ENCODE measurements around the gene PDE4B.

PDE4B gene

DNA sequence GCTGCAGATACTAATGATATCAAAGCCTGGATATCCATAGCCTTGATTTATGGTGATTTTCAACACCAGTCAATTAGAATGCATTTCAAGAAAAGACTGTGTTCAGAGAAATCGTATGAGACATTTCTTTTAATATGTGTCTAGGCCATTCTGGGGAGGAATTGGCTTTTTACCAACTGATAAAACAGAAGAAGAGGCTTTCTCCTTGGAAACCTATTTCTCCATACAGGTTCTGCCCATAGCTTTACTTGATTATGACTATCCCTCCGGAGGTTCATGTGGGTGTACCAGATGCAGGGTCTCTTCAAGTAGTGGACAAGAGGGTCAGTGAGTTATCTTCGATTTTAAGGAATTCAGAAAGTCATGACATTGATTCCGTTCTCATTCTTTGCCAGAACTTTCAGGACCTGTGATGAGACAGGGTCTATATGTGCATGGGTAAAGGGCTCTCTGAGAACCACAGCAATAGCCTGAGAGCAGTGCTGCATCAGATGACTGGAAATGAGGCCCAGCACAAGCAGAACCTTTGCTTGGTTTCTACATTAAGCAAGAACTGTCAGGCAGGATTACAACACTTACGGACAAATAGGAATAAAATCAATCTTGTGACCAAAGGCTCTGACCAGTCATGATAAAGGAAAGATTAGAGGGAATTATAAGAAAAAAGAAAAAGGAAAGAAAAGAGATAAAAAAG, 477.6 kb downstream of the PDE4B start:
- no peak for DNase-seq

DNA sequence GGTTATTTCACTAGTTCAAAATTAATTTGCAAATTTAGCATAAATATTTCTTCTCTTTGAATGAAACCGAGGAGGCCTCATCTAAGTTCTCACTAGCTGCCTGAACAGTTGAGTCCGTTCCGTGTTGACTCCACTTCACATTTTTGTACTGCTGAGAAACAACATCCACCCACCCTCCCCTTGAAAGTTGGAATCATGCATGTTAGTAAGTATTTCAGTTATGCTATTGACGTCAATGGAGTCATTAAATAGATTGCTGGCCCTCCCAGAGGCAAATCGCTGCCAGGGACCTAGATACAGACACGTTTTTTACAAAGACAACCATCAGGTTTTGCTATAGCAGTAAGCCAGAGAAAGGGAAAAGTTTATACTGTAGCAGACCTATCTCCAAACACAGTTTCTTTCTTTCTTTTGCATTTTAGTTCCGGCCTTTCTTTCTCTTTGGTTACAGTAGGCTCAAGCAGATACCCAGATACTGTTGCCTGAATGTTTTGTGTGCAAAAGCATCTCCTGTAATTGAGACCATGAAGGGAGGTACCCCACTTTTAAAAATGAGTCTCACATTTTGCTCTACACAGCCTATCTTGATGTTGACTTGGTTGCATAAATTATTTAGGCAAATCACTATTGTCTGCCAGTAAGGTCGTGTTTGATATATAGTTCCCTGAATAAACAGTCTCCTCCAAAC, 478.7 kb downstream of the PDE4B start:
- peak; percentile 95 for DNase-seq

DNA sequence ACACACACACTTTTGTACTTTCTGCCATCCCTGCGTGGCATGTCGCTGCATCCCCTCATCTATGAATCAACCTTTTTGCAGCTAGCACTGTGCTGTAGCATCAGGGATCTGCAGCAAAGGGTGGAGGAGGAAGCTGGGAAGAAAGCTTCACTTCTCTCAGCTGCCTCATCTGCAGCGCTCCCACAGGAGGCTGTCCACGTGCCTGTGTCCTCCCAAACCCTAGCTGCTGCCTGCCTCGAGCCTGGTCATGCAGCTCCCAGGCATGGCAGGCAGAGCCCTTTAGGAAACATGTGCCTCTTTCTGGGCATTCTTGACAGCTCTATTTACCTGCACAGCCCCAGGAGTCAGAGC, 479.2 kb downstream of the PDE4B start:
- DNase-seq = no peak

DNA sequence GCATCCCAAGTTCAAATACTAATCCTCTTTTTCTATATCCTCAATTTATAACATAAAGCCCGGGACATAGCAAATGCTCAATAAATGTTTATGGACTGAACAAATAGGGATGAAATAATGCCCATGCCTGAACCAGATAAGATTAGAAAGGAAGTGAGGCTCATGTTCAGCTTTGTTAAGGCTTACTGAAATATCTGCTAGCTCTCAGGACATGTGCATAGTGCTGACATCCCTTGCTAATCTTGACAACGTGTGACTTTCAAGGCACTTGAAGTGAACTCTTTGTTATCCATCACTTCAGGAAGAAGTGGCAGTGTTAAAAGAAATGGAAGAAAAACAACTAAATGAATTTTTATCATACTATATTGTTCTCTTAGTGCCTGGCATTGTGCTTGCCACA, 481.0 kb downstream of the PDE4B start:
- DNase-seq = no peak

DNA sequence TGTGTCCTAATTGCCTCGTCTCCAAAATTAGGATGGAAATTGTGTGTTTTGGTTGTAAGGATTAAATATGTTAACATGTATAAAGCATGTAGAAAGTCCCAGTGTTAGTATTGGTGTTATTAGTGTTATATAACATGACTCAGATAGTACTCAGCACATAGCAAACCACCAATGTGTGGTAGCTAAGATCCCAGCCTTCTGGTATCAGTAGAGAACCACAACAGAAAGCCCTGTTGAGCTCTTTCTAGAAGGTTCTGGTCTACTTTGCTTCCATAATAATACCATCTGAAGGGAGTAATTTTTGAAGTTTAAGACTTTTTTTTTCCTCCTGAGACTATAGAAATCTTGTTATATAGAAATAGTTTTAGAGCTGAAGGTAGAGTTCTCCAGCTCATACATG, 481.9 kb downstream of the PDE4B start:
- DNase-seq = no peak

DNA sequence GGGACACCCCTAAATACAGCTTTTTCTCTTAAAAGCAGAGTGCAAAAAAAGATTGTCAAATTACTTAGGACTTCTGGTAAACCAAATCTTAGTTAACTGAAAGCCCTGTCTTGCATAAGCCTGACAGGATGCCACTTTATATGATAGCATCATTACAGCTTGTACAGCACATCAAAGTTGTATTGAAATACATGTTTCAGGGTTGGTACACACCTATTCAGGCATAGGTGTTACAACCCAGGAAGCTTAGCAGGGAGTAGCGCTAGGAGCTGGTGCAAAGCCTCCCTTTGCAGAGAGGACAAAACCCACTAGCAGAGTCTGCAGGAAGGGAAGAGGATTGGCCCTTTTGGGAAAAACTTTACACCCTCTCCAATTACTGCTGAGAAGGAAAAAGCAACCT, 482.4 kb downstream of the PDE4B start:
- DNase-seq = no peak

DNA sequence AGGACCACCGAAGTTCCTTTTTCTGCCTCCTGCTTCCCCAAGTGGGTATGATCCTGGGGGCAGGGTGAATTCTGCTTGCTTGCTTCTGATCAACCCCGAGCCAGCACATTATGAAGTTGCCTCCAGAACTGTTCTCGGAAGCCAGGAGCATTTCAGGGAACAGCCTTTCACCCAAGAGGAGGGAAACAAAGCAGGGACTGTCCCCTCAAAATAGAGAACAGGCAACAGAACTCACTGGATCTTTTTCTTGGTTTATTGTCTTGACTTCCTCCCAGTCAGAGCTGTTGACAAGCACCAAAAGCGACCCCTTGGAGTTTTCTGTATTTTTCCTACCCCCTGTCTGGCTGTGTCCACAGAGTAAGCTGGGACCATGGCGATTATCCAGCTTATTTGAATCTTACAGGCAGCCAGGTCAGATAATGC, 482.9 kb downstream of the PDE4B start:
- no peak for DNase-seq

DNA sequence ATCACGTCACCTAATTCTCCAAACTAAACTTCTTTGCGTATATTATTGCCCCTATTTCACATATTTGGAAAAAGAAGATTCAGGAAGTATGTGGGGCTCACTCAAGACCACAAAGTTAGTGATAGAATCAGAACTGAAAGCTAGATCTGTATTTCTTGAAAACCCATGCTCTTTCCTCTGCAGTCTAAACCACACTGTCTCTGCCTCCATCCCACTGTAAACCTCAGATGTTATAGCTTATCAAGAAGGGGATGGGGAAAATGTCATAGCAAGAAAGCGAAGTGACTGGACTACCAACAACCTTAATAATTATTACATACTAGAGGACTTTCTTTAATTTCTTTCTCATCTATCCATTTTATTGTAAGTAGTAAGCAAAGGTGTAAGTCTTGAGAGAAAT, 483.5 kb downstream of the PDE4B start:
- DNase-seq = no peak

DNA sequence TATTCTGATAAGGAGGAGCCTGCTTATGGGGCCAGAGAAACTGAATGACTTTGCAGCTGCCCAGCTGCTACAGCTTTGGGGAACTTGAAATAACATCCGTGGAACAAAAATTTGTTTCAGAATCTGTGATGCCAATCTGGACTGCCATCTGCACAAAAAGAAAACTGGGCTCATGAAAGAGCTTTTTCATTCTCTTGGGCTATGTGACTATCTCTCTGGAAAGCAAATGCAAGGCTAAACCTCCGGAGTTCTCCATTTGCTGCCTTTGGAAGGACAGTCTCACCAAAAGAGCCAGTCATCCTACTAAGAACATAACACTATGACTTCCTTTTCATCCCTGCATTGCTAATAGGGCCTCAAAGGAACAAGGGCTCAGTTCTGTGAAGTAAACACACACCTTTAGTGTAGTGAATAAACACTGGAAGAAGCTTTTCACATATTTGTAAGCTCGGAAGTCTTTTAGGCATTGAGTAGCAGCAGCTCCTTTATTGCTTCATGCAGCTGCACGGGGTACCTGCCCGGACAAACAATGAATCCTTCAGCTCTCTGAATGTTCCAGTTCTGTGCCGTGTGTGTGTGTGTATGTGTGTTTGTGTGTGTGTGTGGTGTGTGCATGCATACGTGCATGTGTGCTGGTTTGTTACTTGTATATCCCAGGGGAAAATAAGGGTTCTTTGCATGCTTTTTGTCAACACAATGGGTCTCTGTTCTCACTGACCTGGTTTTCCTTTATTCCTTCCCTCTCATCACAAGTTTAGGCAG, 485.7 kb downstream of the PDE4B start:
- DNase-seq = no peak

DNA sequence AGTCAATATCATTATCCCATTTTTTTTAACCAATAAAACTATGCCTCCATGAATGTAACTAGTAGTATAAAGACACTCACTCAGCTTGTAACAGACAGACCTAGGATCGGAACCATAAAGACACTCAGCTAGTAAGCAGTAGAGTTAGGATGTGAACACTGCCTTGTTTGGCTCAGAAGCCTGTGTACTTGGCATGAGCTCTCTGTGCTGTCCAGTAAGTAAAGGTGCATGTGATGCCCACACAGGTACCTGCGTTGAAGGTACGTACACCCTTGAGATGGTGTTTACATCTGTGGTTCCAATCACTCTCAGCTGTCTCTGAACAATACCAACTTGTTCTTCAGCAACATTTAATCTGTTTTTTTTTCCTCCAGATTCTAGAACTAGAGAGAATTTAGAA, 489.1 kb downstream of the PDE4B start:
- no peak for DNase-seq

DNA sequence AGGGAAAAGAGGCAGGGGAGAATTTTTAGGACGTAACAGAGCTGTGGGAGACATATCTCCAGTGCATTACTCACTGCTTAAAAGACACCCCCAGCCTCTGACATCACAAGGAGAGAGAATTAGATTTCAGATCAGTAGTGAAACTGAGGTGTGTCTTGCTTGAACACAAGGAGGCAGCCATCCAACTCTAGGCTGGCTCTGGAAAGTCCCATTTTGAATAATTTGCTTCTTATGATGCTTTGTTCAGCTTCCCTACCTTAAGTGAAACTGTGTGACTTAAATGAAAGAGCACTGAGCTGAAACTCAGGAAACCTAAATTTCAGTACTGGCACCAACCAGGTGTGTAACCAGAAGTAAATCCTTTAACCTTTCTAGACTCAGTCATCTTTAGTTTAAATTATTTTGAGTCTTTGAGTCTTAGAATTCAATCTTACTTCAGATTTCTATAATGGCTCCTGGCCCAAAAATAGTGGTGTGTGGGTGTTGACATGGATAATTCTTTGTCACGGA, 489.7 kb downstream of the PDE4B start:
- no peak for DNase-seq

DNA sequence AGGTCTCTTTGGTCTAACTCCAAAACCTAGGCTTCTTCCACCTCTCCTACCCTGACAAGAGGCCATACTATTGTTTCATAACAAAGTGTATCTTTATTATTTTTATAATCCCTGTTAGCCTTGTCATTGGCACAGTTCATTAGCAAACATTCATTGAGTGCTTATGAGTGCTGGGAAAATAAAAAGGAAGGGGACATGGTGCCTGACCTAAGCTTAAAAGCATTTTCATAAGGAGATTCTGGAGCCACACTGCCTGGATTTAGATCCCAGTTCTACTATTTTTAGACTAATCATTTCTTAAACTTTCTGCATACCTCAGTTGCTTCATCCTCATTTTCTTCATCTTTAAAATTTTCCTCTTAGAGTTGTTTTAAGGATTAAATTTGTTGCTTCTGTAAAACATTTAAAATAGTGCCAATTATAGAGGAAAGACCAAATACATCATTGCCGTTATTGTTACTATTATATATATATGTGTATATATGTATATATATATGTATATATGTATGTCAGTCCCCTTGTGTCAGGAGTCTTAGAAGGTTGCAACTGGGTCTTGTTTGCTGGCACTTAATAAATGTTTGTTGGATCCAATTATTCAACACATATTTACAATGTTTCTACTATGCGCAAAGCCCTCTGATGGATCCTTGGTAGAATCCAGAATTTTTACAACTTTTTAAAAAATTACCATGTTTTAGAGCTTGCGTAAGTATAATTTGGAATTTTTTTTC, 490.4 kb downstream of the PDE4B start:
- no peak for DNase-seq

DNA sequence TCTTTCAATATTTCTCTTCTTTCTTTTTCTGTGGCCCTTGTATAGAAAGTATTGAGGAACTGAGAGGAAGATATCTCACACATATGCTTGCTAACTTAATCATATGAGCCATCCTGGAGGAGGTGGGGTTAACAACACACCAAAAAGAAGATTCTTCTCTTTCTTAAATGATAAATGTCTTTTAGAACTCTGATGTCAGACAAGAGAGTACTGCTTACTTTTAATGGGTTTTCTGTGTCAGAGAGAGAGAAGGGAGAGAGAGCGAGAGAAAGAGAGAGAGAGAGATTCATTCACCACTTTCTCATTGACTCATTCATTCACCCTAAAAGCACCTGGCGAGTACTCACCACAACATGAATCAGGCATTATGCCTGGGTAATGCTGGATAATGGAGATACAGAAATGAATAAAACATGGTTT, 490.9 kb downstream of the PDE4B start:
- no peak for DNase-seq

DNA sequence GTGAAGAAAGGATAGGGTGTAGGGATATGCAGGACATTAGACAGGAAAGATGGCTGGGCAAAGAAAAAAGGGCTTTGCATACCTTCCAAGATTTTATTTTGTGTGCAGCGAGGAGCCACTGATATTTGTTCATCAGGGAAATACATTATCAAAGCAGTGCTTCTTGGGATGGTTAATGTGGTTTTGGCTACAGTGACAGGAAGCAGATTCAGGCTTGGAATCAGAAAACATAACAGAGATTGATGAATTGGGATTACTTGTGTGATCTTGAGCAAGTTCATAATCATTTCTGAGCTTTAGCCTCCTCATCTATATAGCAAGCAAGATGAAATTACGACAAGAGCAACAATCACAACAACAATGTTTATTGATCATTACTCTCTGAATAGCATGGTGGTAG, 492.1 kb downstream of the PDE4B start:
- no peak for DNase-seq

DNA sequence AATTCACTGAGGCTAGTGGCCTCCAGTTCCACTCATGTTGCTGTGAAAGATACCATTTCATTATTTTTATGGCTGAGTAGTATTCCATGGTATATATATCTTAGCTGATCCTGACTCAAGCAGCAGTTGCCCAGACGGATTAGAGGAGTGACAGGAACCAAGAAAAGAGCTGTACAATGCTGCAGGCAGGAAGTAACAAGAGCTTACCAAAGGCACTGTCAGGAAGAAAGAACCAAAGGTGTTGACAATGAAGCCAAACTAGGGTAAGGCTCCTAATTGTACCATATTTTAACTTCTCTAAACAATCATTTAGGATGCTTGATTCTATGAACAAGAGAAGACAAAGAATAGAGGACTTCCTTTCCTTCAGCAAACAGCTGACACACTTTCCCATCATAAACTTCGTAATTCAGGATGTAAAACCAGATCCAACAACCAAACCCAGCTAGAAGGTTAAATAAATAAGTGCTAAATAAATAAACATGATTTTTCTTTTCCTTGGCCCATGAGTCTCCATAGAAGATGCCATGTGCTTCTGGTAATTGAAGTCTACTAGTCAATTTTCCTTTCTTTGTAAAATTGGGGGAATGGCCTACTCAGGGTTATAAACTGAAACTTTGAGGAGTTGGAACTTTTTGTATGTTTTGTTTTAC, 493.0 kb downstream of the PDE4B start:
- DNase-seq = no peak

DNA sequence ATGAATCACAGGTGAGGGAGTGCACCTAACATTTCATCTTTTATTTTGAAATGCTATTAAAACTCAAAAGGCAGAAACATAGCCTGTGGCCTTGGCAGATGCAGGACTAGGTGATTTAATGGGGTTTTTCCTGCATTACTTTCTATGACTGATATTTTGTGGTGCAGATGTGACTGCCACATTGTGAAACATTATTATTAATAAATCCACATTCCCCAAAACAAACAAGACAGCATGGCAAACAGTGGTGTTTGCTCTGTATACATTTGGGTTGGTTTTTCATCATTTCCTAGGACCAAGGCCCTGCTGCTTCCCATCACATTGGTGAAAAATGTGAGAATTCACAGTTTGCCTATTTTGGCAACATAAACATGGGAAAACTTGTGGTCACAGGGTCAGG, 493.6 kb downstream of the PDE4B start:
- no peak for DNase-seq

DNA sequence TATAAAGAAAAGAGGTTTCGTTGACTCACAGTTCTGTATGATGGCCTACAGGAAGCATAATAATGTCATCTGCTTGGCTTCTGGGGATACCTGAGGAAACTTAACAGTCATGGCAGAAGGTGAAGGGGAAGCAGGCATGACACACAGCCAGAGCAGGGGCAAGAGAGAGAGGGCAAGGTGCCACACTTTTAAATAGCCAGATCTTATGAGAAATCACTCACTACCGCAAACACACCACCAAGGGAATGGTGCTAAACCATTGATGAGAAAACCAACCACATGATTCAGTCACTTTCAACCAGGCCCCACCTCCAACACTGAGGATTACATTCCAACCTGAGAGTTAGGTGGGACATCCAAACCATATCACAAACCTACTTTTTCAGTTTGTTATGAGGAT, 495.4 kb downstream of the PDE4B start:
- no peak for DNase-seq

DNA sequence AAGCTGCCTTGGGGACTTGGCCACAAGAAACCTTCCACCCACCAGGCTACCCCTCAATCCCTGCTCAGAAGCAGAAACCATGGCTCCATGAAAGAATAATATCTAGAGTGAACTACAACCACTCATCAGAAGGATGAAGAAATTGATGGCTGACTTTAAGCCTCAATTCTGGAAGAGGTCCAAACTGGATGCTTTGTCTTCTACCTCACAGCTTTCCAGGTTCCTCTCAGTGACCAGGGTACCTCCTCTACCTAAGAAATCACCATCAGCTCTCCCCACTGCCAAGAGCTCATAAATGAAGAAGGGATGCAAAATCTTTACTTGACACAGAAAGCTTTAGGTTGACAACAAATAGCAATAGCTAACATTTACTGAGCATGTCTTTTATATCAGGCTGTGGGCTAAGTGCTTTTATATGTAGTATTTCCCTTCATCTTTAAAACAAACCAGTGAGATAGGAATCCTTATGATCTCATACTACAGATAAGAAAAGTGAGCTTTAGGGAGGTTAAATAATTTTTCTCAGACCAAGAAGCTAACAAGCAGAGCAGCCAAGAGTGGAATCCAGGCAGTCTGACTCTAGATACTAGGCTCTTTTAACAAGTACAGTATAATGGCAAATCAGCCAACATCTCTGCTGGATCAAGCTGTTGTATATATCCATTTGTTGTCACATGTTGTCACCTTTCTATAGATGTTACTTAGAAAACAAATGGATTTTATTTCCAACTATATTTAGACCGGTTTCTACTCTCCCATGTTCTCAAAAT, 498.3 kb downstream of the PDE4B start:
- no peak for DNase-seq

DNA sequence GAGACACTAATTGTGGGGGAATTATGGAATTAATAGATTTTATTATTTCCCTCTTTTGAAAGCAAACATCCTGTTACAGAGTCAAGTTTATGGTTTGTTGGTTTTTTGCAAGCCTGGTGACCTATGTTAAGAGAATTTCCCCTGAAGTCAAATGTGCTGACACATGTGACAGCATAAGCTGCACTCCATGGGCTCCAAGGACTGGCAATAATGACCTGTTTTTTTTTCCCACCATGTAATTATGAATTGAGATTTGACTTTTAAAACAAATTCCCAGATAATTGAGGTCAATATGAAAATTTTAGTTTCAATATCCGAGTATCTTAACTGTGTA, 498.8 kb downstream of the PDE4B start:
- DNase-seq = peak; percentile 30

DNA sequence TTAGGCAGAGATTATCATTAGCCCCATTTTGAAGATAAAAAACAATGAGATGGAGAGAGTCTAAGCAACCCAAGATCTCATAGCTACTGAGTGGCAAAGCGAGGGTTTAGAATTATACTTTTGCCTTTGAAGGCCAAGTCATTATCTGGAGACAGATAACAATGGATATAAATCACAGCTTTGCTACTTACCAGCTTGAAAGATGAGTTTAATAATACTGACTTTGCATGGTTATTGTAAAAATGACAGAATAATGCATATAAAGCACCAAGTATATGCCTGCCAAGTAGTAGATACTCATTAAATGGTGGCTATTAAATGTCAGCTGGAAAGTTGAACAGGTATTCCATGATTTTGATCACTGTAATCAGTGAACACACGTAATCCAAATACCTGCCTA, 499.6 kb downstream of the PDE4B start:
- no peak for DNase-seq

DNA sequence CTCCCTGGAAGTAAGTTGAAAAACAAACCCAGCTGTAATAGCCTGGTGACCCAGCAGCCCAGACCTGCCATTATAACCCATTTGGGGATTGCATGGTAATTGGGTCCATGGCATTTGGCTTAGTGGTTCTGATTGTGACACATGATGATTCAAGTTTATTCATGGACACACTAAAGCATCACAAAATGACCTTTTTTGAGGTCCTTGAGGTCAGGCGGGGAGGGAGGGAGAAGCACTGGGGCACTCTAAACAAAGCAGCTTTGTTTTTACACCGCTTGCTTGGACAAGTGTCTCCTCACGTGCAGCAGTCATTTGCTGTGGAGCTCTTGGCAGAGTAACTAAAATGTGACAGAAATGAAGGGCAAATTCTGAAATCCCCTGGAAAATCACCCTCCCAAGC, 500.2 kb downstream of the PDE4B start:
- DNase-seq = no peak

Measured in eye (tissue), 1 donor.